ENCODE measurements around the gene MGAT5.

Gene MGAT5

GRCh38 chr2:134377730-134378129 lies 123.9 kb downstream of the MGAT5 start:
- no peaks in the 10 kb centered on the region for H3K4me1 ChIP-seq
- H3K36me3 ChIP-seq (replicated peaks) = no peaks in the 10 kb centered on the region
- no peak for DNase-seq (ENCODE audit: low spot score in 2 of 2)
- H3K4me3 ChIP-seq = no peak overlapping the region
- no peaks in the 10 kb centered on the region for H3K27me3 ChIP-seq (ENCODE audit: low read depth)
- H3K9me3 ChIP-seq = no peaks in the 10 kb centered on the region
- in situ Hi-C loops (cut with MboI; ENCODE audit: low sequenced_read_pairs) = no loop called here

GRCh38 chr2:134379293-134379692 lies 125.4 kb downstream of the MGAT5 start:
- no peak for DNase-seq (ENCODE audit: low spot score in 2 of 2)
- no peak overlapping the region for H3K4me3 ChIP-seq
- H3K9me3 ChIP-seq = no peaks in the 10 kb centered on the region
- H3K27me3 ChIP-seq (ENCODE audit: low read depth) = no peaks in the 10 kb centered on the region
- no peaks in the 10 kb centered on the region for H3K4me1 ChIP-seq
- in situ Hi-C loops (cut with MboI; ENCODE audit: low sequenced_read_pairs) = no loop called here
- no peaks in the 10 kb centered on the region for H3K36me3 ChIP-seq (replicated peaks)

DNA sequence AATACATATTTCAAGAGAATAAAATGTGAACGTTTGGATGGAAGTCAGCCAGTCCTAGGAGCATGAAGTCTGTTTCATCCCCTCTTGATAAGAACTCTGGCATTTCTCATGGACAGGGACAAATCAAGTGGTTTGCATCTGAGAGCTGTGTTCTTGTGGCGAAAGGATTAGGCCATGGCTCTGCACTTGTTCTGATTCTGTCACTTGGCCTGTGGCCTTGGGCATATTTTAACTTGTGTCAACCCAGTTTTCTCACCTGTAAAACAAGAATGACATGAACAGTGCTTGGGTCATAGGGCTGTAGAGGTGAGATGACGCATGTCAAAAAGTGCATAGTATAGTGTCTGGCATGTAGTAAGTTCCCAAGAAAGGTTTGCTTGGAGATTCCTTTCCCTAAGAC lies 125.8 kb downstream of the MGAT5 start:
- H3K9me3 ChIP-seq = no peaks in the 10 kb centered on the region
- in situ Hi-C loops (cut with MboI; ENCODE audit: low sequenced_read_pairs) = no loop called here
- DNase-seq (ENCODE audit: low spot score in 2 of 2) = no peak
- no peak overlapping the region for H3K4me3 ChIP-seq
- no peaks in the 10 kb centered on the region for H3K27me3 ChIP-seq (ENCODE audit: low read depth)
- no peaks in the 10 kb centered on the region for H3K4me1 ChIP-seq
- no peaks in the 10 kb centered on the region for H3K36me3 ChIP-seq (replicated peaks)

- in situ Hi-C loops (cut with MboI; ENCODE audit: low sequenced_read_pairs) = no loop called here
- H3K4me3 ChIP-seq = no peak overlapping the region
- DNase-seq (ENCODE audit: low spot score in 2 of 2) = no peak
- no peaks in the 10 kb centered on the region for H3K9me3 ChIP-seq
- H3K36me3 ChIP-seq (replicated peaks) = no peaks in the 10 kb centered on the region
- no peaks in the 10 kb centered on the region for H3K27me3 ChIP-seq (ENCODE audit: low read depth)
- H3K4me1 ChIP-seq = no peaks in the 10 kb centered on the region
Observed at GRCh38 chr2:134381141-134381540, 127.3 kb downstream of the MGAT5 start.

GRCh38 chr2:134384131-134384530 lies 130.3 kb downstream of the MGAT5 start:
- no peaks in the 10 kb centered on the region for H3K9me3 ChIP-seq
- no peaks in the 10 kb centered on the region for H3K36me3 ChIP-seq (replicated peaks)
- DNase-seq (ENCODE audit: low spot score in 2 of 2) = no peak
- H3K4me3 ChIP-seq = no peak overlapping the region
- no peaks in the 10 kb centered on the region for H3K27me3 ChIP-seq (ENCODE audit: low read depth)
- in situ Hi-C loops (cut with MboI; ENCODE audit: low sequenced_read_pairs) = no loop called here
- no peaks in the 10 kb centered on the region for H3K4me1 ChIP-seq

DNA sequence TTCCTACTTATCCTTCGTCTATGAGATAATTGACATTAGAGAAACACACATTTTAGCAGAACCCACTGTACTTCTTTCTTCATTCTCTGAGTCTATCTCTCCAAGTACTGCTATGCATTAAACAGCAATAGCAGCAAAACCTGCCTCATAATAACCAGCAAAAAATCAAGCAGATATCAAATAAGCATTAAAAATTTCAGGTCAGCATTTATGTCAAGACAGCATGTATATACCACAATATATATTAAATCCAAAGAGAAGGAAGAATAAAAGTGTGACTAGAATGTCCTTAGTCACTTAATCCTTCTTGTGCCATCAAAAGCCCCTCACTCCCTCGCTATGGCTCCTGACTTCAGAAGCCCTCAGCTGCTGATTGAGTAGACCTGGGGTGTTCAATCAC lies 131.3 kb downstream of the MGAT5 start:
- no peaks in the 10 kb centered on the region for H3K36me3 ChIP-seq (replicated peaks)
- no peaks in the 10 kb centered on the region for H3K4me1 ChIP-seq
- no peak overlapping the region for H3K4me3 ChIP-seq
- no peaks in the 10 kb centered on the region for H3K27me3 ChIP-seq (ENCODE audit: low read depth)
- in situ Hi-C loops (cut with MboI; ENCODE audit: low sequenced_read_pairs) = no loop called here
- H3K9me3 ChIP-seq = no peaks in the 10 kb centered on the region
- DNase-seq (ENCODE audit: low spot score in 2 of 2) = no peak

DNA sequence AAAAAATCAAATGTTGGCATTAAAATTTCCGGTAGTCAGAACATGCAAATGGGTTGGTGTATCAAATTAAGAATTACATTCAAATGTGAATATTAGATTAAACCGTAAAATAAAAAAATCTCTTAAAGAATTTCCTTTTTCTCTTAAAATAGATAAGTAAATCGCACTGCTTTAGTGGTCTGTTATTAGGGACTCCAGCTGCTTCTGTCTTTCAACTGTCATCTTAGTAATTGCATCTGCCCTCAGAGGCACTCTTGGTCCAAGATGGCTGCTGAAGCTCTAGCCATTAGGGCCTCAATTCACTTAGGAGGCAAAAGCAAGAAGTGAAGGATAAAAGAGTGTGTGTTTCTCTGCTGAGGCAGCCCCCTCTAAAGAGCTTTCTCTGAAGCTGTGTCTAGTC lies 132.4 kb downstream of the MGAT5 start:
- Histone ChIP-seq H3K36me3 (replicated peaks) (no peaks in the 10 kb centered on the region), H3K4me1 (no peaks in the 10 kb centered on the region), H3K27me3 (ENCODE audit: low read depth) (no peaks in the 10 kb centered on the region), H3K4me3 (no peak overlapping the region), H3K9me3 (no peaks in the 10 kb centered on the region)
- DNase-seq (ENCODE audit: low spot score in 2 of 2) = no peak
- in situ Hi-C loops (cut with MboI; ENCODE audit: low sequenced_read_pairs) = no loop called here

DNA sequence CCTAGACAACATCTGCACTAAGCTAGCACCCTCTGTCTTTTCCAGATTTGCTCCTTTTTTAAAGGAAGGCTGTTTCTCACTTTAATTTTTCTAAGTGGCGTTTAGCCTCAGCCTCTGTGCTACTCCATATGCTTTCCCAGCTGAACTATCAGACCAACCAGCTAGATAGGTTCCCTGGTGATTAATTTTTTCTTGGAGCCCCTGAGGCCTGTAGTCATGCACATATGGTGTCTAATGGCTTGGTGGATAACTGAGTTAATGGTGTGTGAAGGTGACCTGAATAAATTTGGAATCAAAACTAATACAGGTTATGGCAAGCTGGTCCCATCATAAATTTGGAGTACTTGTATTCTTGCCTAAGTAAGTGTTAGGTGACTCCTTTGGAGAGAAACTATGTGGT lies 135.5 kb downstream of the MGAT5 start:
- no peaks in the 10 kb centered on the region for H3K4me1 ChIP-seq
- in situ Hi-C loops (cut with MboI; ENCODE audit: low sequenced_read_pairs) = no loop called here
- DNase-seq (ENCODE audit: low spot score in 2 of 2) = no peak
- no peaks in the 10 kb centered on the region for H3K9me3 ChIP-seq
- no peaks in the 10 kb centered on the region for H3K36me3 ChIP-seq (replicated peaks)
- no peaks in the 10 kb centered on the region for H3K27me3 ChIP-seq (ENCODE audit: low read depth)
- H3K4me3 ChIP-seq = no peak overlapping the region

DNA sequence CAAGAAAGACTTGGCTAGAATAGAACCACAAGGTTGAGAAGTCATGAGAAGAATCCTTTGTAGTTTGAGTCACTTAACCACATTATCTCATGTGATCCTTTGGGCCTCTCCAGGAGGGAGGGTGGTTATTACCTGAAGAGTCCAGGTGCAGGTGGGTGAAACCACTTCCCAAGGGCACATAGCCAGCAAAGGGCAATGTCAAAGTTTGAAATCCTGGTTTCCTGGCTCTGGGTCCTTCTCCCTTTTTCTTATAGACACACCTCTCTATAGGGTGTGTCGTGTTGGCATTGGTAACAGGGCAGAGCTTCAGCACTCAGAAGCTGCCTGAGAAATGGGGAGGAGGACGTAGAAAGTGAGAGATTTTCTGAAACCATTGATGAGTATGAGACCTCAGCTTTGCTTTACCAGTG lies 137.9 kb downstream of the MGAT5 start:
- in situ Hi-C loops (cut with MboI; ENCODE audit: low sequenced_read_pairs) = no loop called here
- H3K4me3 ChIP-seq = no peak overlapping the region
- DNase-seq (ENCODE audit: low spot score in 2 of 2) = no peak
- no peaks in the 10 kb centered on the region for H3K4me1 ChIP-seq
- H3K36me3 ChIP-seq (replicated peaks) = no peaks in the 10 kb centered on the region
- no peaks in the 10 kb centered on the region for H3K27me3 ChIP-seq (ENCODE audit: low read depth)
- no peaks in the 10 kb centered on the region for H3K9me3 ChIP-seq

GRCh38 chr2:134392442-134393074 lies 138.7 kb downstream of the MGAT5 start:
- Histone ChIP-seq H3K4me1 (no peaks in the 10 kb centered on the region), H3K4me3 (no peak overlapping the region), H3K9me3 (no peaks in the 10 kb centered on the region), H3K36me3 (replicated peaks) (no peaks in the 10 kb centered on the region), H3K27me3 (ENCODE audit: low read depth) (no peaks in the 10 kb centered on the region)
- no peak for DNase-seq (ENCODE audit: low spot score in 2 of 2)
- in situ Hi-C loops (cut with MboI; ENCODE audit: low sequenced_read_pairs) = no loop called here

- in situ Hi-C loops (cut with MboI; ENCODE audit: low sequenced_read_pairs) = no loop called here
- Histone ChIP-seq H3K9me3 (no peaks in the 10 kb centered on the region), H3K4me1 (no peaks in the 10 kb centered on the region), H3K27me3 (ENCODE audit: low read depth) (no peaks in the 10 kb centered on the region), H3K36me3 (replicated peaks) (no peaks in the 10 kb centered on the region), H3K4me3 (no peak overlapping the region)
- DNase-seq (ENCODE audit: low spot score in 2 of 2) = no peak
Observed at GRCh38 chr2:134393075-134393461, 139.2 kb downstream of the MGAT5 start.

DNA sequence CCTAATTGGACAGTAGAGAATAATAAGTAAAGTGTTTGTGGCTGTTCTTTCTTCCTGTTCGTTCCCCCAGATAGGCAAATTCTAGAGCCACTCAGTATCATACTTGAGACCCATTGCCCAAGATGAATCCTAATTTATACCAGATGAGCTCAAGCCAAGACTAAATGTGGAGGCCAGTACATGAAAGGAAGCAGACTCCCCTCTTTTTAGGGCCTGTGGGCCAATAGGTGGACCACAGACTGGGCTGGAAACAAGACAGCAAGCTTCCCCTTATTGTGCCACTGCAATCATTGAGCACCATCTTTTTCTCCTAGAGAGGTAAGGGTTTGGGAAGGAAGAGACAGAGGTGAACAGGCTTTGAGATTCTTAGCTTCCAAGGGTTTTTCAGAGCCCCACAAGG lies 141.9 kb downstream of the MGAT5 start:
- Histone ChIP-seq H3K4me1 (no peaks in the 10 kb centered on the region), H3K27me3 (ENCODE audit: low read depth) (no peaks in the 10 kb centered on the region), H3K9me3 (no peaks in the 10 kb centered on the region), H3K36me3 (replicated peaks) (no peaks in the 10 kb centered on the region), H3K4me3 (no peak overlapping the region)
- in situ Hi-C loops (cut with MboI; ENCODE audit: low sequenced_read_pairs) = no loop called here
- DNase-seq (ENCODE audit: low spot score in 2 of 2) = no peak

DNA sequence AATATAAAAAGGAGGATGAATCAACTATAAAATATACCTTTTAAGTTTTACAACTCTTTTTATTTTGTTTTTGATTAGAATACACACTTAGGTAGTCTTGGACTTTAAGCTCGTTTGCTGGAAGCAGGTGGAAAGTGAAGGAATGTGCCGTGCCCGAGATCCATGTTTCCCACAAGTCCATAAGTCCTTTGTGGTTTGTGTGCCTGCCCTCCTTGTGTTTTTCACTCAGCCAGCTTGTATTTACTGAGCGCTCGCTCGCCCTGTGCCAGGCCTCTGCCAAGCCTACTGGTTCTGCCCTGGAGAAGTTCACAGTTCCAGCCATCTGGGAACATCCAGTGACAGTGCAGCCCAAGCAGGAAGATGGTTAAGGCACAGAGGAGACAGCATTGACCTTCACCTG lies 142.6 kb downstream of the MGAT5 start:
- Histone ChIP-seq H3K9me3 (no peaks in the 10 kb centered on the region), H3K4me3 (no peak overlapping the region), H3K4me1 (no peaks in the 10 kb centered on the region), H3K36me3 (replicated peaks) (no peaks in the 10 kb centered on the region), H3K27me3 (ENCODE audit: low read depth) (no peaks in the 10 kb centered on the region)
- in situ Hi-C loops (cut with MboI; ENCODE audit: low sequenced_read_pairs) = no loop called here
- DNase-seq (ENCODE audit: low spot score in 2 of 2) = no peak

- Histone ChIP-seq H3K4me1 (no peaks in the 10 kb centered on the region), H3K36me3 (replicated peaks) (no peaks in the 10 kb centered on the region), H3K4me3 (no peak overlapping the region), H3K27me3 (ENCODE audit: low read depth) (no peaks in the 10 kb centered on the region), H3K9me3 (no peaks in the 10 kb centered on the region)
- in situ Hi-C loops (cut with MboI; ENCODE audit: low sequenced_read_pairs) = no loop called here
- DNase-seq (ENCODE audit: low spot score in 2 of 2) = no peak
Observed at GRCh38 chr2:134397146-134397896, 143.4 kb downstream of the MGAT5 start.

- Histone ChIP-seq H3K9me3 (no peaks in the 10 kb centered on the region), H3K4me3 (no peak overlapping the region), H3K4me1 (no peaks in the 10 kb centered on the region), H3K27me3 (ENCODE audit: low read depth) (no peaks in the 10 kb centered on the region), H3K36me3 (replicated peaks) (no peaks in the 10 kb centered on the region)
- in situ Hi-C loops (cut with MboI; ENCODE audit: low sequenced_read_pairs) = no loop called here
- DNase-seq (ENCODE audit: low spot score in 2 of 2) = no peak
Observed at GRCh38 chr2:134398300-134398699, 144.4 kb downstream of the MGAT5 start.

Measured in HAP-1 (cell line).